ENCODE results near the gene TTC9B.

Gene TTC9B

GRCh38 chr19:40241809-40242384 is 23.7 kb upstream of the TTC9B start:
- Histone ChIP-seq H3K4me3 (ENCODE audit: severe bottlenecking) (no peak overlapping the region), H3K36me3 (ENCODE audit: low read depth) (peaks cover 22% of the 10 kb centered on the region), H3K4me1 (ENCODE audit: insufficient read depth, poor library complexity, severe bottlenecking) (no peaks in the 10 kb centered on the region), H3K9me3 (ENCODE audit: severe bottlenecking) (no peaks in the 10 kb centered on the region), H3K27me3 (ENCODE audit: insufficient read depth, poor library complexity, severe bottlenecking) (no peaks in the 10 kb centered on the region), H3K27ac (ENCODE audit: poor library complexity, severe bottlenecking) (no peak overlapping the region)
- no peak for ATAC-seq (ENCODE audit: low read depth)
- peak; percentile 51 for DNase-seq (ENCODE audit: low spot score)
- TF ChIP-seq, protein P1, sequence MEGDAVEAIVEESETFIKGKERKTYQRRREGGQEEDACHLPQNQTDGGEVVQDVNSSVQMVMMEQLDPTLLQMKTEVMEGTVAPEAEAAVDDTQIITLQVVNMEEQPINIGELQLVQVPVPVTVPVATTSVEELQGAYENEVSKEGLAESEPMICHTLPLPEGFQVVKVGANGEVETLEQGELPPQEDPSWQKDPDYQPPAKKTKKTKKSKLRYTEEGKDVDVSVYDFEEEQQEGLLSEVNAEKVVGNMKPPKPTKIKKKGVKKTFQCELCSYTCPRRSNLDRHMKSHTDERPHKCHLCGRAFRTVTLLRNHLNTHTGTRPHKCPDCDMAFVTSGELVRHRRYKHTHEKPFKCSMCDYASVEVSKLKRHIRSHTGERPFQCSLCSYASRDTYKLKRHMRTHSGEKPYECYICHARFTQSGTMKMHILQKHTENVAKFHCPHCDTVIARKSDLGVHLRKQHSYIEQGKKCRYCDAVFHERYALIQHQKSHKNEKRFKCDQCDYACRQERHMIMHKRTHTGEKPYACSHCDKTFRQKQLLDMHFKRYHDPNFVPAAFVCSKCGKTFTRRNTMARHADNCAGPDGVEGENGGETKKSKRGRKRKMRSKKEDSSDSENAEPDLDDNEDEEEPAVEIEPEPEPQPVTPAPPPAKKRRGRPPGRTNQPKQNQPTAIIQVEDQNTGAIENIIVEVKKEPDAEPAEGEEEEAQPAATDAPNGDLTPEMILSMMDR (IDR thresholded peaks at IDR 0.05; ENCODE audit: poor library complexity, severe bottlenecking) = no peak

GRCh38 chr19:40241125-40241808 is 23.1 kb upstream of the TTC9B start:
- TF ChIP-seq, protein P1 (IDR thresholded peaks at IDR 0.05; ENCODE audit: poor library complexity, severe bottlenecking) = no peak
- H3K4me1 ChIP-seq (ENCODE audit: insufficient read depth, poor library complexity, severe bottlenecking) = no peaks in the 10 kb centered on the region
- H3K4me3 ChIP-seq (ENCODE audit: severe bottlenecking) = no peak overlapping the region
- ATAC-seq (ENCODE audit: low read depth) = no peak
- no peaks in the 10 kb centered on the region for H3K9me3 ChIP-seq (ENCODE audit: severe bottlenecking)
- no peak for DNase-seq (ENCODE audit: low spot score)
- no peak overlapping the region for H3K27ac ChIP-seq (ENCODE audit: poor library complexity, severe bottlenecking)
- no peaks in the 10 kb centered on the region for H3K27me3 ChIP-seq (ENCODE audit: insufficient read depth, poor library complexity, severe bottlenecking)
- peaks cover 27% of the 10 kb centered on the region for H3K36me3 ChIP-seq (ENCODE audit: low read depth)

DNA sequence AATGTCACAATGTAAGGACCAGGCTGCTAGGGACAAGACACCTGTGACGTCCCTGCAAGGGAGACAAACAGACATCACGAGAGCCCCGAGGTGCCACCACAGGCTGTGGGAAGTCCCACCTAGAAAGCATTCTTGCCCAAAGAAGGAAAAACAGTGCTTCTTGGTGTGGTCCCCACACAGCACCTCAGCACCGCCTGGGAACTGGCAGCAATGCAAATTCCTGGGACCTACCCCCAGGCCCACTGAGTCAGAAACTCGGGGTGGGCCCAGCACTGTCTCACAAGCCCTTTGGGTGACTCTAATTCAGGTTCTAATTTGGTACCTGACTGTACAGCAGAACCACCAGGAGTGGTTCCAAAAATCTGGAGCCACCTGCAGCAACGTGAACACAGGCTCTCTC is 22.1 kb upstream of the TTC9B start:
- H3K27ac ChIP-seq (ENCODE audit: poor library complexity, severe bottlenecking) = no peak overlapping the region
- H3K9me3 ChIP-seq (ENCODE audit: severe bottlenecking) = no peaks in the 10 kb centered on the region
- H3K4me3 ChIP-seq (ENCODE audit: severe bottlenecking) = no peak overlapping the region
- ATAC-seq (ENCODE audit: low read depth) (no peak), DNase-seq (ENCODE audit: low spot score) (no peak)
- H3K4me1 ChIP-seq (ENCODE audit: insufficient read depth, poor library complexity, severe bottlenecking) = no peaks in the 10 kb centered on the region
- H3K27me3 ChIP-seq (ENCODE audit: insufficient read depth, poor library complexity, severe bottlenecking) = no peaks in the 10 kb centered on the region
- TF ChIP-seq, protein P1 (IDR thresholded peaks at IDR 0.05; ENCODE audit: poor library complexity, severe bottlenecking) = no peak
- peaks cover 36% of the 10 kb centered on the region for H3K36me3 ChIP-seq (ENCODE audit: low read depth)

GRCh38 chr19:40239415-40240226 is 21.4 kb upstream of the TTC9B start:
- no peak overlapping the region for H3K27ac ChIP-seq (ENCODE audit: poor library complexity, severe bottlenecking)
- no peaks in the 10 kb centered on the region for H3K4me1 ChIP-seq (ENCODE audit: insufficient read depth, poor library complexity, severe bottlenecking)
- no peak for ATAC-seq (ENCODE audit: low read depth)
- TF ChIP-seq, protein P1 (IDR thresholded peaks at IDR 0.05; ENCODE audit: poor library complexity, severe bottlenecking) = no peak
- no peaks in the 10 kb centered on the region for H3K9me3 ChIP-seq (ENCODE audit: severe bottlenecking)
- no peak overlapping the region for H3K4me3 ChIP-seq (ENCODE audit: severe bottlenecking)
- H3K27me3 ChIP-seq (ENCODE audit: insufficient read depth, poor library complexity, severe bottlenecking) = no peaks in the 10 kb centered on the region
- H3K36me3 ChIP-seq (ENCODE audit: low read depth) = peaks cover 36% of the 10 kb centered on the region
- DNase-seq (ENCODE audit: low spot score) = no peak

Data from RWPE2 (cell line).